ENCODE data around the gene LRRC49.

DNA sequence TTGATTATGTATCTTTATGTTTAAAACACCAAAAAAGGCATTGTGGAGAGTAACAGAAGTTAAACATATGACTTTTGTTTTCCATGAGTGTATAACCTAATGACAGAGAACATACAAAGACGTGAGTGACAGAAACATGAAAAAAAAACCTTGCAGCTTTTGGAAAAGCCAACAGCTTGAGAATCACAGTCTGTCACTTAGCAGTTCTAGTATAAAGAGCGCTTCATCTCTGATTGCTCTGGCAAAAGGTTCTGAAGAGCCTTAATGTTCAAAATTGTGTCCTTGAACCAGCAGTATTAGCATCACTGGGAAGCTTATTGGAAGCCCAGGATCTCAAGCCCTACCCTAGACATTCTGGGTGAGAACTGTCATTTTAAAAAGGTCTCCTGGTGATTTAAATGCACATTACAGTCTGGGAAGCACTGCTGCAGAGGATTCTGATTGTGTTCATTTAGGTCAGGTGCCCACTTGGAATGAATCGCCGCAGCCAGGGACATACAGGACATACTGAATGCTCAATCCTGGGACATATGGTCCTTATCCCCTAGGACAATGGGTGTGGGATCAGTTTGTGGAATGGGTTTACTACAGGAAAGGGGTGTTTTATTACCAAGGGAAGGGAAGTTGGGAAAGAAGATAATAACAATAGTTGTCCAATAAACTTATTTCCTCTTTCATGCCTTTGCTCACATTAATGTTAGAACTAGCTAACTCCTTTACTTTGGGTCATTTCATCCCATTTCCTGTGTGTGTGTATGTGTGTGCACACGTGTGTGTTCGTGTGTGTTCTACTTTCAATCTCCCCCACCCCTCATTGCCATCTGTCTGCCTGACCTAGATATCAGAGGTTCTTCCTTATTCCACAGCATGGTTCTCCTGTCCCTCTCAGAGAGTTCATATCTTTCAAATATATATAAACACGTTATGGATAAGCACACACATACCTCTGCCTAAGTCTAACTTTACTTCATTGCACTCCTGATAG lies 55.0 kb downstream of the LRRC49 start:
- TF ChIP-seq POLR2A (IDR thresholded peaks at IDR 0.05; ENCODE audit: low read depth, low read length) (no peak), POLR2AphosphoS5 (IDR thresholded peaks at IDR 0.05; ENCODE audit: low read depth, low read length) (no peak)
